GM19467 (cell line): ENCODE measurements around the gene SH3RF1.

Experiments used
- ATAC-seq: cut with Tn5 transposase; IDR thresholded peaks from one replicate; pipeline ENCODE4 v1.9.1; 2021; ENCODE audit warnings: mild to moderate bottlenecking, moderate library complexity; ENCODE audit not compliant: unreplicated experiment

The SH3RF1 gene

DNA sequence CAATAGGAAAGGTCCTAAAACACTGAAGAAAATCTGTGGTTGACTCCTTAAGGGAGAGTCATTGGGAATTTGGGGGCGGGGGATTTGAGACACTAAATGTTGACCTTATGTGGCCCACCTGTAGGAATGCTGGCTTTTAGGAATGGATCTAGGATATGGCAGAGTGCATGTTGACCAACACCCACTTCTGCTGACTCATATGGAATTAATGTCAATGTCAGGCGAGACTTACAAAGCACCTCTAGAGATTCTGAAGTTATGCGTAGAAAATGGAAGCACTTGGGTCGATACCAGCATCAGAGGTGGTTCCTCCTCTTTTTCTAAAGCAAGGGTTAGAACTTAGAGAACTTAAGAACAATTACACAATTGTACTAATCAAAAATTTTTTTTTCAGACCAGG is 160.1 kb downstream of the SH3RF1 start:
- ATAC-seq = no peak

DNA sequence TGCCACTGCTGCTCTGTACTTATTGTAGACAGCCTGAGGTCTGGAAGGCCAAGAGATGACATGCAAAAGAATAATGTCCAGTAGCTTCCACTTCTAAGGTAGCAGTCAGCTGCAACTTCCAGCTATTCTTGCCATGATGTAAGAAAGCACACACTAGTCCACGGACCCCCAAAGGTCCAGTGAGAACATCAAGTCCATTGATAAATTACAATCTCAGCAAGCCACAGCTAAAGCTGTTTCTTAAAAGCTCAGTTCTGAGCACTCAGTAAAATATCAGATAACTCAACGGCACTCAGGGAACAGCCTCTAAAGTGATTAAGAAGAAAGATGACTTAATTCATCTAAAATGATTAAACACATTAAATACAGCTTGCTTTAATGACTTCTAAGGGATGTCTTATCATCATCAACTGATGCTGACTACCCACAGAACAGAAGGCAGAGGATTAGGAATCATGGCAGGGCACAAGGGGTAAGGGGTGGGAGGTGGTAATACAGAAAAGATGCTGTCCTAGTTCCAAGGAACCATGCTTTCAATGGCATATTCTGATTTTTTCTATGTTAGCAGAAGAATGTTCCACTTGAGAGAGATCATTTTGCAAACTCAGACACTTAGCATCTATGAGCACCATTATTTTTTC is 161.6 kb downstream of the SH3RF1 start:
- ATAC-seq = no peak

DNA sequence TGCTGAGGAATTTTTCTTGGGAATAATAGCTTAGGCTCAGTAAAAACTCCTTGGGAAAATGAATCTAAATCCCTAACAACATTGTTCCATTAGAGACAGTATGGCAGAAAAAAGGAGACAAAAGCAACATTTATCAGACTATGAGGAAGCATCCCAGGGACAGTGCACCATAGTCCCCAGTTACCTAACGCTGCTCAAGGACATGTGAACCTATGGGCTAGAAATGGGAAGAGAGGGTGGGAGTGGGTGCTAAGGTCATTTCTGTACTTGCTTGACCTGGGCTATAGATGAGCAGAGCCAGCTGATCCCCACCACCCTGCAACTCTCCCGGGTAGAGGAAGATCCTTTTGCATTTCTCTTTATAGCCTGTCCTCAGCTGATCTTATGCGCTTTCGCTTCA is 162.5 kb downstream of the SH3RF1 start:
- no peak for ATAC-seq

DNA sequence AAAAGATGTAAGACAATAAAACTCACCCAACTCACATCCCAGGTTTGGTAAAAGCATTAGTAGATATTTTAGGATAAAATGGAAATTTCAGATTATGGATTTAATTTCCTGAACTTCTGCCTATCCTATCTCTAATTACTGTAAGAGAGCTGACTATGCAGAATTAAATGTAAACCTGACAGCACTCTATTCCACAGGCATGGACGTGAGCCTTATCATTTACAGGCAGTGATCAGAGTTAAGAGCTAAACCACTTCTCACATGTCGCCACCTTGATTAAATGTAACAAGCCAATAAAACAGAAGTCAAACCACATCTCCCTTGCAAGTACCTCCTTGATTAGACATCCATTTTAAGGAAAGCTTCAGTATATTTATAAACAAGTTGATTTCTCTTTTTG is 163.2 kb downstream of the SH3RF1 start:
- no peak for ATAC-seq

DNA sequence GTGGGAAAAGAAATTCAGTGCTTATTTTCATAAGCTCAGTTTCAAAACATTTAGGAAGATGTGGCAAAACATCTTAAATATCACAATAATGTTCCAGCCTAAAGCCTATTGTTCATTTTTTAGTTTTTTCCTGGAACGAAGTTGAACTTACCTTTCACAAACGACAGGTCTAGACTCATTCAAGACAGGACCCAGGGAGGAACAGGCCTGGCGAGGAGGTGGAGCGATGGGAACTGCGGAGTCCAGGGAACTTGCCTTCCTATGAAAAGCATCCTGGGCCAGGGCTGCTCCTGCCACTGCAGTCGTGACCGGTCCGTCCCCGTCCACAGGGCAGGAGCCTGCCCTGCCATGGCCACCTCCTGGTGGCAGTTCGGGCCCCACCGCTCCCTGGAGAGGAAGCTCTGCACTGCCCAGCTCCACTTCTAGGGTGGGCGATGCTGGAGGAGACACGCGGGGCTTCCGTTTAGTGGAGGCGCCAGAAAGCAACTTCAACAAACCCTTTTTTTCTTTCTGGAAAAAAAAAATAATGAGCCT is 164.0 kb downstream of the SH3RF1 start:
- ATAC-seq = no peak

DNA sequence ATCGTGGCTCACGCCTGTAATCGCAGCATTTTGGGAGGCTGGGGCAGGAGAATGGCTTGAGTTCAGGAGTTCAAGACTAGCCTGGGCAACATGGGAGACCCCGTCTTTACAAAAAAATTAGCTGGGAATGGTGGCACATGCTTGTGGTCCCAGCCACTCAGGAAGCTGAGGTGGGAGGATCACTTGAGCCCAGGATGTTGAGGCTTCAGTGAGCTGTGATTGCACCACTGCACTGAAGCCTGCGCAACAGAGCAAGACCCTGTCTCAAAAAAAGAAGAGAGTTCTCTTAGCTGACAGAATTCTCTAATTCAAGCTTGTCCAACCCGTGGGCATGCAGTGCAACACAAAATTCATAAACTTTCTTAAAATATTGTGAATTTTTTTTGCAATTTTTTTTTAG is 165.1 kb downstream of the SH3RF1 start:
- ATAC-seq = no peak

DNA sequence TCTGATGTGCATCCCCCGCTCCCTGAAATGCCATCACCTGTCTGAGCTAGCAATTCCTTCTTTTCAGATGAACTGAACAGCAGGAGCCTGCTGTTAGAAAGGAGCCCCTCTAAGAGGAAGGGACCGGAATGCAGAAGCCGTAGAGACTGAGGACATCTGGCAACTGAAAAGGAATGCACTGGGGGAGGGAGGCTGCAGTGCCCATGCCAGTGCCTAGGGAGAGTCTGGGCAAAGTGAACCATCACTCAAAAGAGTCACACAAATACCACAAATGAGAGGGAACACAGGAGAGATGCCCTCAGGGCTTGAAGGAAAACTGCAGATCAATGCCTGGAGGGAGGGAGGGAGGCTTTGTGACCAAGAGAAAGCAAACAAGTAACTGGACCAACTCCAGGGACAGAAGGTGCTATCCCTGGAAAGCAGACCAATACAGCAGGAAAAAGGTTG is 166.8 kb downstream of the SH3RF1 start:
- no peak for ATAC-seq

DNA sequence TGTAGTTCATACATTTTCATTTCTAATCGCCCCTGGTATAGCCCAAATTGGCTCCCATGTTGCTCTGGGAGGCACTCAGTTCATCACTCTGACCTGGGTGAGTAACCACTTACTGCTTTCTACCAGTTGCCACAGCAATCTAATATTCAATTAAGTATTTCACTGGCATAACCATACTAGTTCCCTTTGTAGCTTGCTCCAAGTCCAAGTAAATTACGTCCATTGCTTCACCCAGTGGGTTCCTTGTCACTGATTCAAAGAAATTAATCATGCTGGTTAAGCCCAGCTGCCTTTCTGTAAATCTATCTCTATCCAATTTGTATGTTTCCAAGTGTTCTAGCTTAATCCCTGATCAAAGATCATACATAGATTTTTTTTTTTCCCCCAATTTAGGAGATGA is 168.7 kb downstream of the SH3RF1 start:
- ATAC-seq = no peak

DNA sequence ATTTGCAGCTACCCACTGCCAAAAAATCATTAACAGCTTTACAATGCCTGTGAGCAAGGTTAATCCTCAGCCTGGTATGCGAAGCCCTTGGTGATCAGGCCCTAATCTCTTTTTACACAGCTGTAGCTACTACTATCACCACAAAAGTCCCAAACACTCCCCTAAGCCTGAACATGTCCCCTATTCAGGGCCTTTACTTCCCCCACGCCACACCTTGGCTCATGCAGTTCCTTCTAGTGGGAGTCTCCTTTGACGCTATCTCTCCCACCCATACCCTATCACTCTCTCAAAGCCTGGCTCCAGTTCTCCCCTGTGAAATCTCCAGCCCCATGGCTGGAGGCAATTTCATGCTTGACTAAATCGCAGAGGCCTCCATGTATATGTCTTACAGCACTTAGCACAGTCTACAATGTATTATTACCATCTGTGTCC is 170.1 kb downstream of the SH3RF1 start:
- ATAC-seq = no peak

DNA sequence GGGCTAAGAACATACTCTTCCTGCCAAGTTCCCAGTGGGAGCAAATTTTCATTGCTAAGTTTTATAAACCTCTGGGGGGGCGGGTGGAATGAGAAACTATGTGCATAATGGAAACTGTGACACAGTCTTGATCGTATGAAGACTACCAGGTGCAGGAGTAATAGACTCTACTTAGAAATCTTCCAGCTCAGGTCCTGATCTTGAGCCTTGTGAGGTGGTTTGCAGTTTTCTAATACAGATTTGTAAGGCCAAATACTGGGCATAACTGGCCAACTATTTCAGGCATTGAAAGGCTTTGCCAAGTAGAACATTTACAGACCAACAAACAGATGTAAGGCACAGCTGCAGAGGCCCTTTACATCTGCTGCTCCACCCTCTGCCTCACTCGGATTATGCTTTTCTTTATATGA is 171.0 kb downstream of the SH3RF1 start:
- peak; percentile 59 for ATAC-seq

DNA sequence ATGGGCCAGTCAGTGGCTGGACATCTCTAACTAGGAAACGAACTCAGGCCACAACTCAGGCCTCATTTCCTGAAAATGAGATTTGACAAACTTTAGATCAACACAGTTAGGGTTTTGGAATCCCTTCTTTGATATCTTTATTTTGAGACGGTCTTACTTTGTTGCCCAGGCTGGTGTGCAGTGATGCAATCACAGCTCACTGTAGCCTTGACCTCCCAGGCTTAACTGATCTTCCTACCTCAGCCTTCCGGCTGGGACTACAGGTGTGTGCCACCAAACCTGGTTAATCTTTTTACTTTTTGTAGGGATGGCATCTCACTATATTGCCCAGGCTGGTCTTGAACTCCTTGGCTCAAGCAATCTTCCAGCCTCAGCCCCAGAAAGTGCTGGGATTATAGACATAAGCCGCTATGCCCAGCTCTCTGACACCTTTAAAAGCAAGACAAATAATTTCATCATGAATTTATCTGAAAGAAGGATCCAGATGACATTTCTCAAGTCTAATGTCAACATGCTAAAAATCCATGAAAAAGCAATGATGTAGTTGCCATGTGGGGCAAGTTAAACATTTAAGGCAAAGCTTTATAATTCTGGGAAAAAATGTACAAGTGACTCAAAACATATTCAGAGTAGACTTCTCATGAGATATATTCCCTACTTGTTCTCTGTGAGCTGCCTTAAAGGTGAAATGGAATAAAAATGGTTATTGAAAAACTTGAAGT is 171.6 kb downstream of the SH3RF1 start:
- ATAC-seq = no peak

DNA sequence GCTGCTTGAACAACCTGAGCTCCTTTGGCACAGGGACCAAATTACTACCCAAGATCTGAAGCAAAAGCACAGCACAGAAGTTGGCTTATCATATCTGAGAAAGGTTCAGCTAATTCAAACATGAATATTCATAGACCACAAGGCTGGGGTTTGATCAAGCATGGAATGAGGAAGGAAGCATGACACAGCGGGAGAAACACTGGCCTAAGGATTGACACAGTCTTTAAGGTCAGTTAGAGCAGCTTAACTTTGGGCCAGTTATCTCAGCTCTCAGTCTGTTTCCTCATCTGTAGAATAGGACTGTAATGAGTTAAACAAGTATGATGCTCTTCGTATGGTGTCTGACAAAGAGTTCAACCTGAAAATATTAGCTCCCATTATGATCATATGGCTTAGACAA is 172.2 kb downstream of the SH3RF1 start:
- ATAC-seq = peak; percentile 38

DNA sequence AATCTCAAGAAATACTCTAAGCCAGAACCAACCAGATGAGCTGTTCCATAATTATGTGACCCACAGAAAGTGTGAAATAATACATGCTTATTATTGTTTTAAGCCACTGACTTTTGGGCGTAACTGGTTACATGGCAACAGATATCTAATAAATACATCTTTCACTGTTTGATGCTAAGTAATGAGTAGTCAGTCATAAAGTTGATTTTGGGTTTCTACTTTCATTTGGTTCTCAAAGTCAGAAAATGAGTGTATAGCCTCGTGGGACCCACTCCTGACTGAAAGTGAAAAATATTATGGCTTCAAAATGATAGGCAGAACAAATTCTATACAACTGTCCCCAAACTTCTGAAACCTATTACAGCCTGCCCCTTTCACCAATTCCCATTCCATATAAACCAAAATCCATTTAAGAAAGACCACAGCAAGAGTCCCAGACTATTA is 172.7 kb downstream of the SH3RF1 start:
- peak; percentile 30 for ATAC-seq

DNA sequence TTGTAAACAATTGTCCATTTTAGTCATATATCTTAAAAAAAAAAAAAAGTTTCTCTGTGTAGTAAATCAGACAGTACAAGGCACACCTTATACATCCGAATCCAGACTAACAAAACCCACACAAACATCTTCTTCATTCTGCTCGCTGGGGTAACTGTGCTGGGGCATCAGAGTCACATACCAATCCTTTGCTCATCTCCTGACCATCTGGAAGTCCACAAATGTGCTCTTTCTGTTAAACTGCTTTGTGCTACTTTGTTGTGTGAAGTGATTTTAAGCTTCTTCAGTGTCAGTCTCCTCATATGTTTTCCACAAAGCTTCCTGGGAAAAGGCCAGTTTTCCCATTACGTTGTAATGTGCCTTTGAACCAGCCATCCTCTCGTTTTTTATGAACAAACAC is 174.5 kb downstream of the SH3RF1 start:
- no peak for ATAC-seq

DNA sequence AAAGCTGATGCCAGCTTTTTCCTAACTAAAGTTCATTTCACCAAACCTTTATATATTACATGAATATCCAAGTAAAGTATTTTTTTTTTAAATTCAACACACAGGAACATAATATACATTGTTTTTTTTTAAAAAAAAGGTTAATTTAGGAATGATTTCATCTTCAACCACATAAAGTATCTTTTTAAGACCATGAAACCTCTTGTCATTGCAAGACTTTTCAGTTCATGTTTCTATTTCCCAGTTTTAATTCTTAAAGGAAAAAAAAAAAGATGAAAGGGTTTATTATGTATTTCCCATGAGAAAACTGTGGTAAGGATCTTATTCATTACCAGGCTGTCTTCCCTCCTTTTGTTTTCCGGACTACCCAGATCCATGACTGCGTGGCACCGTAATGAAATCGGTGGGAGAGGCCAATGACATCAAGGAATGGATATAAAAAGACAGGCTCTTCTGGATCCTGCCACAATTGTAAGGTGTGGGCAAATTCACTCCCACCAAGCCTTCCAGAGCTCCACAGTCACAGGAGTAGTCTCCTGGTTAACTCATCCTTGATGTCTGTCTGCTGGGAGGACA is 176.0 kb downstream of the SH3RF1 start:
- ATAC-seq = no peak

DNA sequence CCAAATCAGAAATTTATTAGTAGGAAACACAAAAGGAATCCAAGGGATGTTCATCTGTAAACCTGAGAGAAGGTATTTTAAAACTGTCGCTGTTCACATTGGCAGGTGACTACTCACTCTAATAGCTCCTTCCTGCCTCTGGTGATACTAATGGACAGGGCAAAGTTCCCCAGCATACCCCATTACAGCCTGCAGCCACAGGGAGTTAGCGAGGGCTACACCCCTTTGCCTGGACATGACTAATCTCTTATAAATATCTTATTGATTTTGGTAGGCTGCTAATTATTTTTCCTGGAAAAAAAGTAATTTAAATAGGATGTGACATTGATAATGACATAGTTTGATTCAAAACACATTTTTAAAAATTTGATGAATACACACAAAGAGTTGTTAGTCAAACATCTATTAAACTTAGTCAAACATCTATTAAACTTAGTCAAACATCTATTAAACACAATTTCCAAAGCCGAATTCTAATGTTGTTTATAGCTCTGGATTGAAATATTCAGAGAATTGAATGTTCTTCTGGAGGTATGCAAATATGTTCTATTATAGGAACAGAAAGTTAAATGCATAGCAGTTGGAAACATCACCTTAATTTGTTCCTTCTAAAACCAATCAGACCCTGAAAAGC is 177.8 kb downstream of the SH3RF1 start:
- no peak for ATAC-seq

DNA sequence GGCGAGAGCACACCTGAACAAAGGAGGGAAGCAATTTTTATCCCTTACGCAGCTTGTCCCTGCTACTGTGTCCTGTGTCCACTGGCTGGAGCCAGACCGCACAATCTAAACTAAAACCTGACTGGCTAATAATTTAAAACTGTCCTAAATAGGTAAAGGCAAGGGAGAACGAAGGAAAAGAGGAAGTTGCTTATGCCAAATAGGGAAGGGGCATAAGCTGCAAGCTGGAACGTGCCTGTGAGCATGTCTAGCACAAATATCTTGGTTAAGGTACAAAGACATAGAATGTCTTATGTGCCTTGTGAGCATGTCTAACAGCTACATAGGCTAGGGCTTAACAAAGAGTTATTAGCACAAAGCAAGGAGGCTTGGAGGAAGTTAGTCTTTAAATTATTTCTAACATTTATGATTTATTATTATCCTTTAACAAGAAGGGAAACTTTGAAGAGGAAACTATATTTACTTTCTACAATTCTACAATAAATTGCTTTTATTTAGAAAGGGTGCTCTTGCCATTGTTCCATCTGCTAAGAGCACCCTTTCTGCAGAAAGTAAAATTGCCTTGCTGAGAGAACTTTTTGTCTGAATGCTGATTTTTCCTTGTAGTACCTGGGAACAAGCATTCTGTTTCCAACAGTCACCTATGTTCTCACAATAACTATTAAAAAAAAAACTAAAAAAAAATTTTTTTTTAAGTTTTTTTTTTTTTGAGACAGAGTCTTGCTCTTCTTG is 180.1 kb downstream of the SH3RF1 start:
- ATAC-seq = no peak

DNA sequence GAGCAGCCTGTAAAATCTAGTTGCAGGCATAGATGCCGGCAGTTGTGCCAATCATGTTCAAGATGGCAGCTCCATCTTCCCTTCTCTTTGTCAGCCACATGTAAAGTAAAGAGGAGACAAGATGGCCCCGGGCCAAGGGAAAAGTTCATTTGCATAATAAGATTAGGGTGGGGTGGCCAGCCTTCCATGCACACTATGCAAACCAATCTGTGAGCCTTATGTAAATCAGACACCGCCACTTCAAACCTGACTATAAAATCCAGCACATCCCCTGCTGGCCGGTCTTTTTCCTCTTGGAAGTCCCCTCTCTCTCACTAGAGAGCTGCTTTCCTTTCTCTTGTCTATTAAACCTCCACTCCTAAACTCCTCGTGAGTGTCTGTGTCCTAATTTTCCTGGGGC is 181.8 kb downstream of the SH3RF1 start:
- ATAC-seq = no peak

DNA sequence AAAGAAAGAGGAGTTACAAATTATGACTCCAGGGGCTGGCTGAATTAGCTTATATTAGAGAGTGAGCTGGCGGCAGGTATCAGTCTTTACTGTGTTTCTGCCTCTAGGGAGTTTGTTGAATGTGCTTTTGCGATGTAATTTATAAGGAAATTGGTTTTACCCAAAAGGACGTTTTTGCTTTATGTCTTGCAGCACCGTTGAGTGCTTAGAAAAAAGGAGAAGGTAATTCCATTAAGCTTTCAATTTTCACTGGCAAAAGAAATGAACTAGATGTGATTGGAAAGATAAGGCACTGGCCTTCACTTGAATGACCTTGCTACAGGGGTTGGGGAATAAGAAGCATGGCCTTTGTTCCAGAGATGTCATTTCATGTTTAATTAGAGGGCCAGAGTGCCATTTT is 185.8 kb downstream of the SH3RF1 start:
- no peak for ATAC-seq

DNA sequence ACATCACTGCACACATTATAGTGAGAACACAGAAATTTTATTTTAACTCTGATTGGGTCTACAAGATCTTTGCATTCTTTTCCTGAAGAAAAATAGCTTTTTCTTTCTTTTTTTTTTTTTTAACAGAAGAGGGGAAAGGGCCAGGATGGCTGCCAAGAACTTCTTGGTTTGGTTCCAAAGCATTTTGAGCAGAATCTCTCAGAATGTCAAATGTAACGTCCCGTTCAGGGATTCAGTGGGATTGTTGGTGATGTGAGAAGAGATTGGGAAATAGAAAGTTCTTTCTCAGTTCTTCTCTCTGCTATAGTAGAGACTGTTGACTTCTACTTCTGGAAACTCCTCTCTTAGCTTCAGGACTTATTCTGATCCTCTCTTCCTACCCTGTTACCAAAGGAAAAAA is 189.8 kb downstream of the SH3RF1 start:
- ATAC-seq = no peak
